BE2C (cell line): ENCODE data around the gene ABHD16B. TPM values are rescaled to one million over a fixed set of nuclear protein-coding genes. Genes with fewer than 3 reads are reported as not detected.

Source experiments
- DNase-seq: peaks from one replicate; pipeline ENCODE4 v3.0.0-alpha.2; 2020
- H3K27me3 ChIP-seq: fragments of 250-450 bp; sonication (Bioruptor Pico); 2 replicates; pipeline ENCODE4 v1.5.1; 2020; ENCODE audit warnings: mild to moderate bottlenecking
- H3K36me3 ChIP-seq: fragments of 250-450 bp; sonication (Bioruptor Pico); 2 replicates; pipeline ENCODE4 v1.5.1; 2020; ENCODE audit warnings: mild to moderate bottlenecking
- H3K4me1 ChIP-seq: fragments of 250-450 bp; sonication (Bioruptor Pico); 2 replicates; pipeline ENCODE4 v1.5.1; 2020
- H3K4me3 ChIP-seq: 2 replicates; pipeline ENCODE4 v1.5.1; 2011; ENCODE audit warnings: low read depth, low read length
- H3K9me3 ChIP-seq: fragments of 250-450 bp; sonication (Bioruptor Pico); 2 replicates; pipeline ENCODE4 v1.5.1; 2020
- CTCF ChIP-seq: IDR thresholded peaks from 2 replicates; pipeline ENCODE4 v1.5.1; 2012; ENCODE audit warnings: mild to moderate bottlenecking, low read depth, low read length
- polyA plus RNA-seq: library from polyadenylated mRNA; unstranded; fragments of >200 nt; gene quantifications from one replicate; pipeline ENCODE4 v1.2.1, GENCODE V29; 2012; ENCODE audit warnings: low read depth, missing spikeins; ENCODE audit not compliant: insufficient read length, insufficient read depth

ABHD16B gene
- polyA plus RNA-seq = 9.8 TPM

- no peaks in the 10 kb centered on the region for H3K36me3 ChIP-seq
- H3K4me1 ChIP-seq = peaks cover 8% of the 10 kb centered on the region
- no peak within 1 kb of the TSS for H3K4me3 ChIP-seq
- DNase-seq = no peak
- no peak for TF ChIP-seq CTCF
- no peaks in the 10 kb centered on the region for H3K27me3 ChIP-seq
- H3K9me3 ChIP-seq = no peaks in the 10 kb centered on the region
Measured at GRCh38 chr20:63861365-63861934, at the start of gene ABHD16B. TSS of gene ABHD16B (plus strand) at chr20:63861498. CDS start at chr20:63861541, 43 bp downstream.

DNA sequence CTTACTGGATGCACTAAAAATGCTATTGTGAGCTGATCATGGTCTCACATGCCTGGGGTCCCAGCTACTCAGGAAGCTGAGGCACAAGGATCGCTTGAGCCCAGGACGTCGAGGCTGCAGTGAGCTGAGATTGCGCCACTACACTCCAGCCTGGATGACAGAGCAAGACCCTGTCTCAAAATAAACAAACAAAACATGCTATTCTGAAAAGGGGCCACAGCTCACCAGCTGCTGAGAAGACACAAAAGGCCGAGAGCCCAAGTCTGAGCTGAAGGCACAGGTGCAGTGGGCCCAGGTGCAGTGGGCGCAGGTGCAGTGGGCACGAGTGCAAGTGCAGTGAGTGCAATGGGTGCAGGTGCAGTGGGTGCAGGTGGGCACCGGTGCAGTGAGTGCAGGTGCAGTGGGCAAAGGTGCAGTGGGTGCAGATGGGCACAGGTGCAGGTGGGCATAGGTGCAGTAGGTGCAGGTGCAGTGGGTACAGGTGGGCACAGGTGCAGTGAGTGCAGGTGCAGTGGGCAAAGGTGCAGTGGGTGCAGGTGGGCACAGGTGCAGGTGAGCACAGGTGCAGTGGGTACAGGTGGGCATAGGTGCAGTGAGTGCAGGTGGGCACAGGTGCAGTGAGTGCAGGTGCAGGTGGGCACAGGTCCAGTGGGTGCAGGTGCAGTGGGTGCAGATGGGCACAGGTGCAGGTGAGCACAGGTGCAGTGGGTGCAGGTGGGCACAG, 46.2 kb upstream of the ABHD16B start:
- no peak for DNase-seq
- Histone ChIP-seq H3K36me3 (no peaks in the 10 kb centered on the region), H3K4me3 (no peak overlapping the region), H3K4me1 (no peaks in the 10 kb centered on the region), H3K9me3 (no peaks in the 10 kb centered on the region), H3K27me3 (no peaks in the 10 kb centered on the region; the same call in 1 of the 2 replicates)
- TF ChIP-seq CTCF = no peak

DNA sequence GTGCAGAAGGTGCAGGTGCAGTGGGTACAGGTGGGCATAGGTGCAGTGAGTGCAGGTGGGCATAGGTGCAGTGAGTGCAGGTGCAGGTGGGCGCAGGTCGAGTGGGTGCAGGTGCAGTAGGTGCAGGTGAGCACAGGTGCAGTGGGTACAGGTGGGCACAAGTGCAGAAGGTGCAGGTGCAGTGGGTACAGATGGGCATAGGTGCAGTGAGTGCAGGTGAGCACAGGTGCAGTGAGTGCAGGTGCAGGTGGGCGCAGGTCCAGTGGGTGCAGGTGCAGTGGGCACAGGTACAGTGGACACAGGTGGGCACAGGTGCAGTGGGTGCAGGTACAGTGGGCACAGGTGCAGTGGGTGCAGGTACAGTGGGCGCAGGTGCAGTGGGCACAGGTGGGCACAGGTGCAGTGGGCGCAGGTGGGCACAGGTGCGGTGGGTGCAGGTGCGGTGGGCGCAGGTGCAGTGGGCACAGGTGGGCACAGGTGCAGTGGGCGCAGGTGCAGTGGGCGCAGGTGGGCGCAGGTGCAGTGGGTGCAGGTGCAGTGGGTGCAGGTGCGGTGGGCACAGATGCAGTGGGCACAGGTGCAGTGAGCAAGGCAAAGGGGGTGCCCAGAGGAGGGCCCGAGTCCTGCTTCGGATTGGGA, 45.6 kb upstream of the ABHD16B start:
- no peak for DNase-seq
- TF ChIP-seq CTCF = no peak
- H3K36me3 ChIP-seq = no peaks in the 10 kb centered on the region
- H3K27me3 ChIP-seq = no peaks in the 10 kb centered on the region; the same call in 1 of the 2 replicates
- no peaks in the 10 kb centered on the region for H3K9me3 ChIP-seq
- H3K4me1 ChIP-seq = no peaks in the 10 kb centered on the region
- no peak overlapping the region for H3K4me3 ChIP-seq

- DNase-seq = no peak
- TF ChIP-seq CTCF = peak; percentile 50
- Histone ChIP-seq H3K9me3 (no peaks in the 10 kb centered on the region), H3K4me3 (0 out of 2 replicates have a peak overlapping the region, but pooled peaks have one; percentile 4), H3K27me3 (no peaks in the 10 kb centered on the region; the same call in 1 of the 2 replicates), H3K4me1 (no peaks in the 10 kb centered on the region), H3K36me3 (no peaks in the 10 kb centered on the region)
Measured at GRCh38 chr20:63819224-63819921, 41.9 kb upstream of the ABHD16B start.

GRCh38 chr20:63821811-63822210, 39.5 kb upstream of the ABHD16B start:
- Histone ChIP-seq H3K4me1 (no peaks in the 10 kb centered on the region), H3K36me3 (no peaks in the 10 kb centered on the region), H3K9me3 (no peaks in the 10 kb centered on the region), H3K4me3 (no peak overlapping the region), H3K27me3 (no peaks in the 10 kb centered on the region; the same call in 1 of the 2 replicates)
- no peak for DNase-seq
- TF ChIP-seq CTCF = no peak
